Endothelial cell of umbilical vein (primary cell): ENCODE measurements around the gene AKAP8.

Source experiments
- EZH2 ChIP-seq: IDR thresholded peaks from 2 replicates; pipeline ENCODE4 v1.6.1; 2012; ENCODE audit warnings: borderline replicate concordance, low read depth, mild to moderate bottlenecking, moderate library complexity, low read length, inconsistent platforms; ENCODE audit not compliant: severe bottlenecking
- POLR2A ChIP-seq: IDR thresholded peaks from 2 replicates; pipeline ENCODE4 v1.6.1; 2012; ENCODE audit warnings: low read depth, mild to moderate bottlenecking, control low read depth, low read length
- TF ChIP-seq, protein P1 (sequence below), 2 donors: IDR thresholded peaks; 1 replicate in 1 of 2; 2 replicates in 1 of 2; pipeline ENCODE4 v1.5.1; 2011; ENCODE audit warnings: low read length in 2 of 2, mild to moderate bottlenecking in 2 of 2, moderate library complexity in 2 of 2, control low read depth in 1 of 2, inconsistent platforms in 1 of 2, low read depth in 1 of 2; ENCODE audit not compliant: insufficient read depth in 1 of 2; ENCODE audit errors: extremely low read depth in 1 of 2
- TF ChIP-seq, protein P2 (sequence below): IDR thresholded peaks from 2 replicates; pipeline ENCODE4 v1.6.1; 2011; ENCODE audit not compliant: insufficient read depth, insufficient read length

DNA sequence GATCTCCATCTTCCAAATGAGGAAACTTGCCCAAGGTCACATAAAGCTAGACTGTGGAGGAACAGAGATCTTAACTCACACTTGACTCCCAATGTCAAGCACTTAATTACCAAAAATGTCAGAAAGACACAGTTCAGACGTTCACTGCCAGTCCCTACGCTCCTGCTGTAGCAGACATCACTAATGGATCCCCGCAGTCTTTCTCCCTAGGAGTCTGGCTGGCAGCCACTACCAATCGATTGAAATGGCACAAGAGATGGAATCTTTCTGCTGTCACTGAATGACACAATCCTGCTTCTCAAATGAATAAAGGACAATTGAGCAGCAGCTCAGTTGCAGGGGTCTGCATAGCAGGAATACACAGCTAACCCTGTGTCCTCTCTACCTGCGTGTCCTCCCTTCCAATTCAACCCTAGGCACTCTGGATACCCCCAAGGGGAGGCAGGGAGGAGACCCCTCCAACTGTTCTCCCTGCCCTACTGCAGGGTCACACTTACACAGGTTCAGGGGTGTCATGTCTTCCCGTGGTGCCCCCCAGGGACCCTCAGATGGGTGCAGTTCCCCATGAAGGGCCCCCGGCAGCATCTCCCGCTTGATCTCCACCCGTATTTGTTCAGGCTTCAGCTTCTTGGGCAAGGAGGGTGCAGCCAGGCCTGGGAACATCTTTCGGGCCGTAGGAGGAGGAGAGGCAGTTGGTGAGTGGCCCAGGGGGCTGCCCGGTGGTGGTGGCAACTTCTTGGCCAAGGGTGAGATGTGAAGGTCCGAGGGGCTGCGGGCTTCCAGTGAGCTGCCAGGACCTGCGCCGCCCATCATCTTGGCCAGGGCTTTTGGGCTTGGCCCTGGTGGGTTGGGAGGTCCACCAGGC is 47.1 kb upstream of the AKAP8 start:
- TF ChIP-seq, protein P1, sequence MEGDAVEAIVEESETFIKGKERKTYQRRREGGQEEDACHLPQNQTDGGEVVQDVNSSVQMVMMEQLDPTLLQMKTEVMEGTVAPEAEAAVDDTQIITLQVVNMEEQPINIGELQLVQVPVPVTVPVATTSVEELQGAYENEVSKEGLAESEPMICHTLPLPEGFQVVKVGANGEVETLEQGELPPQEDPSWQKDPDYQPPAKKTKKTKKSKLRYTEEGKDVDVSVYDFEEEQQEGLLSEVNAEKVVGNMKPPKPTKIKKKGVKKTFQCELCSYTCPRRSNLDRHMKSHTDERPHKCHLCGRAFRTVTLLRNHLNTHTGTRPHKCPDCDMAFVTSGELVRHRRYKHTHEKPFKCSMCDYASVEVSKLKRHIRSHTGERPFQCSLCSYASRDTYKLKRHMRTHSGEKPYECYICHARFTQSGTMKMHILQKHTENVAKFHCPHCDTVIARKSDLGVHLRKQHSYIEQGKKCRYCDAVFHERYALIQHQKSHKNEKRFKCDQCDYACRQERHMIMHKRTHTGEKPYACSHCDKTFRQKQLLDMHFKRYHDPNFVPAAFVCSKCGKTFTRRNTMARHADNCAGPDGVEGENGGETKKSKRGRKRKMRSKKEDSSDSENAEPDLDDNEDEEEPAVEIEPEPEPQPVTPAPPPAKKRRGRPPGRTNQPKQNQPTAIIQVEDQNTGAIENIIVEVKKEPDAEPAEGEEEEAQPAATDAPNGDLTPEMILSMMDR (IDR thresholded peaks at IDR 0.05; ENCODE audit: extremely low read depth in 1 of 2, insufficient read depth in 1 of 2, low read depth in 1 of 2, low read length in 2 of 2) = no peak
- TF ChIP-seq EZH2 (no peak), POLR2A (no peak)
- TF ChIP-seq, protein P2, sequence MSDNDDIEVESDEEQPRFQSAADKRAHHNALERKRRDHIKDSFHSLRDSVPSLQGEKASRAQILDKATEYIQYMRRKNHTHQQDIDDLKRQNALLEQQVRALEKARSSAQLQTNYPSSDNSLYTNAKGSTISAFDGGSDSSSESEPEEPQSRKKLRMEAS = no peak
